GM18868 (cell line): Measurements from ENCODE around the gene TANGO2.
"Not testable (repeated sequence)": the region's sequence is repeated elsewhere in the genome, so short reads cannot be mapped to it uniquely, and the experiment has no call there.

Experiments used
- ATAC-seq: cut with Tn5 transposase; IDR thresholded peaks from one replicate; pipeline ENCODE4 v1.9.1; 2021; ENCODE audit warnings: mild to moderate bottlenecking, moderate library complexity; ENCODE audit not compliant: unreplicated experiment

The TANGO2 gene

GRCh38 chr22:20060700-20061480 lies 40.0 kb downstream of the TANGO2 start:
- ATAC-seq: no peak

- no peak for ATAC-seq
These were observed 40.6 kb downstream of the TANGO2 start for GRCh38 chr22:20061481-20061861.

GRCh38 chr22:20062043-20062765 lies 41.3 kb downstream of the TANGO2 start:
- ATAC-seq: no peak

- no peak for ATAC-seq
These were observed 41.8 kb downstream of the TANGO2 start for GRCh38 chr22:20062766-20063083.

- ATAC-seq: no peak
These were observed 42.6 kb downstream of the TANGO2 start for GRCh38 chr22:20063271-20064139.

- ATAC-seq: no peak
These were observed 43.2 kb downstream of the TANGO2 start for GRCh38 chr22:20064140-20064480.

GRCh38 chr22:20064545-20065262 lies 43.8 kb downstream of the TANGO2 start:
- ATAC-seq: no peak

GRCh38 chr22:20065896-20066616 lies 45.1 kb downstream of the TANGO2 start:
- ATAC-seq: no peak

GRCh38 chr22:20066617-20067383 lies 45.9 kb downstream of the TANGO2 start:
- ATAC-seq: no peak

- ATAC-seq: not testable (repeated sequence)
These were observed 46.4 kb downstream of the TANGO2 start for GRCh38 chr22:20067384-20067682.

GRCh38 chr22:20068640-20069039 lies 47.7 kb downstream of the TANGO2 start:
- ATAC-seq: no peak

- no peak for ATAC-seq
These were observed 48.6 kb downstream of the TANGO2 start for GRCh38 chr22:20069331-20070042.

- no peak for ATAC-seq
These were observed 50.6 kb downstream of the TANGO2 start for GRCh38 chr22:20071524-20071972.

- no peak for ATAC-seq
These were observed 55.8 kb downstream of the TANGO2 start for GRCh38 chr22:20076627-20077172.

- ATAC-seq: peak; percentile 80
These were observed 59.0 kb downstream of the TANGO2 start, which contains the start of gene DGCR8 for GRCh38 chr22:20079745-20080444. Gene DGCR8, plus strand, starts transcription at chr22:20080241. Its CDS starts 5,723 bp downstream, at chr22:20085964.

GRCh38 chr22:20080445-20080775 lies 59.5 kb downstream of the TANGO2 start:
- peak; percentile 69 for ATAC-seq

GRCh38 chr22:20080776-20081654 lies 60.1 kb downstream of the TANGO2 start:
- ATAC-seq: no peak
